ENCODE data around the gene BEND6.
A peak's percentile ranks its signal among the peaks of the same experiment; 100 is the strongest.

Gene BEND6

DNA sequence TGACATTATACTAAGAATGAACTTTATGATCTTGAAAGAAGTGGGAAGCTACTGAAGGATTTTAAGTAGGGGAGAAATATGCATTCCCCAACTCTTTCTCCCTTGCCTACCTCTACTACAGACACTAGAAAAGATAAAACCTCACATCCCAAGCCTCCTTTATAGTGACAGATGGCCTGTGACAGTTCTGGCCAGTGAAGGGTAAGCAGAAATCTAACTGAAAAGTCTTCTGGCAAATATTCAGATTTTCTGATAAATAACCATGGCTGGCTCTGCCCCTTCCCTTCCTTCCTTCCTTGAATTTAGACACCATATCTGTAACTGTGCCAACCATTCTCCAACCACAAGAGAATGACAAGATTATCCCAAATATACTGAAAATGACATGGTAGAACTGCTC is 10.2 kb upstream of the BEND6 start:
- no peak for FAIRE-seq

- no peak for FAIRE-seq
Measured at GRCh38 chr6:56946368-56946767, 8.5 kb upstream of the BEND6 start.

GRCh38 chr6:56947924-56948323 is 7.0 kb upstream of the BEND6 start:
- no peak for FAIRE-seq

DNA sequence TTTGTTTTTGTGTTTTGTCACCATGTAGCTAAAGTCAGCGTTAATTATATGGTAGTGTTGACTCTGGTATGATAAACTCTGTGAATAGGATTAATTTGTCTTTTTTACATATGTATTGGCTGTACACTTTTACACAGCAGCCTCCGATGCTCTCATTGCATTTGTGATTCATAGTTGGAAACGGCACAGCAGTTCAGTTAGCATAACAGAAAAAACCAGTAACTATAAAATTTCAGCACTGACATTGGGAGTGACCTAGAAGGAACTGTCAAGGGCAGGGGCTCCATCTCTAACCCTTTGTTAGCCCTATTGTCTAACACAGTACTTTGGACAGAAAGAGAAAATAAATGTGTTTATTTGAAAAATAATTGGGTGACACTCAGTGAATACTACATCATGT is 5.6 kb upstream of the BEND6 start:
- FAIRE-seq, result no peak

- no peak for FAIRE-seq
Measured at GRCh38 chr6:56949925-56950495, 4.9 kb upstream of the BEND6 start.

DNA sequence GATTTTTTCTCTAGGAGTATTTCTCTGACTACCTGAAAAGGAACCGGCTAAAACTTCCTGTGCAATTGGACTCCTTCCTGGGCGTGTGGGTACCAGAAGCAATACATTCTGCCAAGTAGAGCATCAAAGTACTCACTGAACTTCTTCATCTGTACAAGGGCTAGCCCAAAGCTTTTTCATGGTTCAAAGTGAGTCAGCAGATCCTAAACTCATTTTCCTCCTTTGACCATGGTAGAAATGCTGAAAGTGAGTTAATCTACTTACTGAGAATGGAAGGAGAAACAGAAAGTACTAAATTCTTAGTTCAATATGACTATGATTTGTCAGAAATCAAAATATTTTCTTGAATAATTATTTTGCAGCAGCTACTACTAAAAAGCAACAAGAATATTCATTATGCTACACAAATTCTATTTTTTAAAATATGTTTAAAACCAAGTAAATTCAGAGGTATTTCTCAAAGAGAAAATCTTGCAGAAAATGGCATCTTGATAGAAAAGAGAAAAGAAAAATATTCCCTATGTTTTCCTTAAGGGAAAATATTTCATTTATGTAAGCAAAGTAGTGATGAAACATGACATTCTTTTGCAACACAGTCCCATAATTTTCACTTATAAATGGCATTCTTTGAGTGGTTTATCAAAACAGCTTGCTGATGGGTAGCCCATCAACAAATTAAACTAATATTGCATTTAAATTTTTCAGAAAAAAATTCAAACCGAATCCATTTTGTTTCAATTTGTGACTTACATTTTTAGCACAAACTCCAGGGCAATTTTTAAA is 3.7 kb upstream of the BEND6 start:
- FAIRE-seq, result no peak

- FAIRE-seq, result no peak
Measured at GRCh38 chr6:56953597-56954402, 1.1 kb upstream of the BEND6 start.

DNA sequence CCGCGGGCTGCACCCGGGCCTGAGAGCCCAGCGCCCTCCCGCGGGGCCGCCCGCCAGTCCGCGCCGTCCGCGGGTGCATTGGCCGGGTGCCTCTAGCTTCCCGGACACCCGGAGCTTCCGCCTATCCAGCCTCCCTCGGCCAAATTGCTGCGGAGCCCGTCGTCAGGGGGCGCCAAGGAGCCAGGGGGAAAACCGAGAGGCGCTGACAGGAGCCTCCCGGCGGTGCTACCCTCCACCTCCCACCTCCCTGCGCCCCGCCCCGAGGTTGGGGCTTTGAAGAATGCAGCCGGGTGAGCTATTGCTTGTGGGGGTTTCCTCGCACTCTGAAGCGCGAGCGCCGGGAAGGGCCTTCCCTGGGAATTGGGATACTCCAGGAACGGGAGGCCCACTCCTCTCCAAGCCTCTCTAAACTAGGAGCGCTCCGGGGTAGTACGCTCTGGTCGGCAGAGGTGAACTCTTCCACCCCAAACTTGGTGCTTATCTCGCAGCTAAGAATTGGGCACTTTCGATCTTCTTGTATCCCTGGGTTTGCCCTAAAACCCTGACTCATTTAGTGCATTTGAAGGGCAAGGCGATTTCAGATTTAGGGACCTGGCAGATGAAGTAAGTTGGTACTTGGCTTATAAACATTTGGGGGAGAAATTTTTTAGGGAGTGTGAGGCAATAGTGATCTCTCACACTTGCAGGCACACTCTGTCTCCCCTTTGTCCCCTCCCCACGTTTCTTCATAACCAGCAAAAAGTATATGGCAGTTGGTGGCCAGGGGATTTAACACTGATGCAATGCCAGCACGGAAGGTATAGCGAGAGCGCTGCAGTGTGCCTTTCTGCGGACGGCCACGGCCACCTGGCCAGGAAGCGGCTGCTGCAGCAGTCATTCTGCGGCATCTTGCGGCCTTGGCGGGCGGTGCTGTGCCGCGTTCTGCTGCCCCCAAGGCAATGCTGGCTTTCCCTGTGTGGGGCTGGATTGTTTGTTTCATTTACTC is 556 bp downstream of the BEND6 start:
- no peak for FAIRE-seq

DNA sequence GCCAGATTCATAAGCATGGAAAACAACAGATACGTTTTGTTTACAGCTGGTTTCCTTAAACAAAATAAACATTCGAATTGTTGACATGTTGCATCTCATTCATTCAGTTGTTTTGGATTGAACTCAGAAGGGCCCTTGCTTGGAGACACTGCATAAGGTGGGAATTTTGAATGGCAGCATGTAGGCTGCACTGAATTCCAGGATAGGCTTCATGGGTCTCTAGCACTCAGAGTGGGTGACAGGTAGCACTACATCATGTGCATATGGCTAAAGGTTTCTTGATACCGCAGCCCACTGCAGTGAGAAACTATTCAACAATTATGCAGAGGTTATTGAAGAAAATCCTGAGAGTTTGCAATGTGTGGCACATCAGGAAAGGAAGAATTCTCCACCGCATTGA is 1.6 kb downstream of the BEND6 start:
- no peak for FAIRE-seq

- FAIRE-seq, result no peak
Measured at GRCh38 chr6:56957856-56958255, 2.9 kb downstream of the BEND6 start.

- FAIRE-seq, result no peak
Measured at GRCh38 chr6:56958481-56958880, 3.6 kb downstream of the BEND6 start.

DNA sequence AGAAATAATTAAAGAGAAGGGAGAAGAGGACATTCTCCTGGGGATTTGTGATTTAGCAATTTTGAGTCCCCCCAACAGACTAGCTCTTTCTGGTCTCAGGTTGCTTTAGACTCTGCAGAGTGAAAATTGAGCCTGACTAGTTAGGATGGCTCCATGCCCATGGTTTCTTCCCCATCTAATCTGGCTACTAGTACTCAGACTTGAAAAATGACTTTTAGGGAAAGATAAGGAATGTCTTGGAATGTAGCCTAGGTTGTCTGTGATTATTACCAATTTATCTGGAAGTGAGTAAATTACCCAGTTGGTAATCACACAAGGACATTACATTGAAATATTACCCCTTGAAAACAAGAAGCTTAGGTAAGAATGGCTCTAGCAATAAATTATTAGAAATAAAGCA is 4.2 kb downstream of the BEND6 start:
- no peak for FAIRE-seq

DNA sequence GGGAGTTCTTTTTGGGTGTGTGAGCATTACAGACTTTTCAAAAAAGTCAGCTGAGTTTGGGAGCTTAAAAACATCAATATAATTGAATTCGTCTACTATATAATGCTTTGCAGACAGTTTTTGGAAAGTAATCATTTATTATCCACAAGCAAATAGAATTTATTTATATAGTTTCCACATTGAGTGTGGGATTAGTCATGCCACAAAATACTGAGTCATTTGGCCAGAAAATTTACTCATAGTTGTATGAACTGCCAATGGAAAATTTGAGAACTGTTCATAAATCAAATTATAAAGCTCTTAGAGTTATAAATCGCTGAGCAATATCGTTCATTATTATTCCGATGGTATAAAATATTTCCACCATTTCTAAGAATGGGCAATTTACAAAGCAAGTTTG is 5.0 kb downstream of the BEND6 start:
- no peak for FAIRE-seq

DNA sequence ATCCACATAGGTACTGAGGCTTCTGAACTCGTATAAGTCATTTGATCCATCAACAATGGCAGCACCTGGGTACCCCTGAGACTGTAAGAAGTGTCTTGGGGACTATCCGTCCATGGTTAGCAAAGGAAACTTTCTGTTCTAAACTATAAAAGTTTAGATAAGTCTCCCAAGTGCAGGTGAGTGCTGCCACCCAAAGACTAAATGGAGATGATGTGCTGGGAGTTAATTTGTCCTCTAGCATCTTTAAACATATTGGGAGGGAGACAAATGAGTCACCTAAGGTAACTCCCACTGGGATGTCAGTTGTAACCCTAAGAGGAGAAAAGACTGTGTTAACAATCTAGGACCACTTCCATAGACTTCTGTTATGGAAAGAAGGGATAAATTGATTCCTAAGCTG is 6.2 kb downstream of the BEND6 start:
- no peak for FAIRE-seq

- no peak for FAIRE-seq
Measured at GRCh38 chr6:56962441-56962840, 7.5 kb downstream of the BEND6 start.

GRCh38 chr6:56963043-56963442 is 8.1 kb downstream of the BEND6 start:
- FAIRE-seq, result no peak

GRCh38 chr6:56963793-56964192 is 8.9 kb downstream of the BEND6 start:
- peak; percentile 99 for FAIRE-seq

GRCh38 chr6:56965126-56965525 is 10.2 kb downstream of the BEND6 start:
- no peak for FAIRE-seq

GRCh38 chr6:56970849-56971248 is 15.9 kb downstream of the BEND6 start:
- no peak for FAIRE-seq

- peak; percentile 28 for FAIRE-seq
Measured at GRCh38 chr6:56977192-56977591, 22.3 kb downstream of the BEND6 start.

- no peak for FAIRE-seq
Measured at GRCh38 chr6:56978530-56978929, 23.6 kb downstream of the BEND6 start.

GRCh38 chr6:56984361-56984760 is 29.5 kb downstream of the BEND6 start:
- no peak for FAIRE-seq

DNA sequence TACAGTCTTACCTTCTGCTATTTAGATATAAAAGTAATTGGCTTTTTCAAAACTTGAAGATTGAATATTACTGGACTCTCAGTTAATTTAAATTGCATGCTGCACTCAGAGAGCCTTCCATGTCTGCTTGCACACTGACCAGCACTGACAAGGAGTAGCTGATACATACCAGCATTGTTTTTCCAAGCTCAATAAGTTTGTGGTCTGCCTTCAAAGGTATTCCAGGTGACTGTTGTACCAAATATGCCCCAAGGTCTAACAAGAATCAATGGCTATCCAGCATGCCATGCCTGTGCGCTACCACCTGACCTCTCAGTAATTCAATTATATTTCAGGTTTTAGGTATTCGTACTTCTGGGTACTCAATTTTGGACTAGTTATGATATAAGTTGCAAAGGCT is 30.0 kb downstream of the BEND6 start:
- FAIRE-seq, result no peak

Data from G401.6 (cell line).